GM12878 (cell line): ENCODE measurements around the gene CXCL1. TPM values are rescaled to one million over a fixed set of nuclear protein-coding genes. Genes with fewer than 3 reads are reported as not detected.

Experiments
- ATAC-seq: fragments of 200-7000 bp; cut with Tn5 transposase; 3 replicates; pipeline ENCODE4 v1.9.1; 2020; ENCODE audit warnings: mild to moderate bottlenecking, moderate library complexity
- BruUV-seq: library from RNA; stranded (reverse); fragments of 400-500 nt; replicated peaks from 2 replicates; lab custom pipeline; 2021; lab: Mats Ljungman, UMichigan
- CTCF ChIA-PET: fragments of 300-600 bp; sonication (Branson Sonifier 250); formaldehyde crosslinking; extraction: SDS; loops from one replicate; lab custom pipeline; 2021; ENCODE audit warnings: inconsistent platforms; lab: Yijun Ruan, JAX
- POLR2A ChIA-PET: fragments of 350-600 bp; formaldehyde crosslinking; extraction: SDS; loops from one replicate; lab custom pipeline; 2021; ENCODE audit warnings: inconsistent platforms; lab: Charles Lee
- RAD21 ChIA-PET: fragments of 300-600 bp; sonication (Branson Sonifier 250); formaldehyde crosslinking; loops from one replicate; lab custom pipeline; 2023; ENCODE audit warnings: antibody characterized with exemption; ENCODE audit not compliant: unreplicated experiment; lab: Charles Lee
- SMC1A ChIA-PET: fragments of 300-600 bp; sonication (Branson Sonifier 250); formaldehyde crosslinking; loops from one replicate; lab custom pipeline; 2023; ENCODE audit not compliant: unreplicated experiment, uncharacterized antibody; lab: Charles Lee
- DNase-seq: peaks from one replicate; pipeline ENCODE4 v3.0.0-alpha.2; 2011; ENCODE audit warnings: low read depth, low spot score
- FAIRE-seq: peaks from 3 replicates; lab custom pipeline; 2011; peaks lifted over from hg19 to GRCh38; lab: Jason Lieb, UNC
- H2AFZ ChIP-seq: 2 replicates; pipeline ENCODE4 v1.6.0; 2011; ENCODE audit warnings: low read depth, low read length, control low read depth; ENCODE audit not compliant: control insufficient read depth
- H3K27ac ChIP-seq: 2 replicates; pipeline ENCODE4 v1.5.1; 2011; ENCODE audit warnings: control low read depth; ENCODE audit not compliant: control insufficient read depth, insufficient read depth
- H3K27me3 ChIP-seq, 2 experiments: replicated peaks in 1 of 2; 2 replicates each; pipeline versions ENCODE4 v1.6.0 to v1.6.1; 2011; ENCODE audit warnings: low read length in 1 of 2; ENCODE audit not compliant: control insufficient read depth in 2 of 2, insufficient read depth in 2 of 2
- H3K36me3 ChIP-seq, 2 experiments: 2 replicates each; pipeline ENCODE4 v1.5.1; 2011; ENCODE audit warnings: low read length in 1 of 2; ENCODE audit not compliant: control insufficient read depth in 2 of 2, insufficient read depth in 2 of 2
- H3K4me1 ChIP-seq: 2 replicates; pipeline ENCODE4 v1.6.1; 2011; ENCODE audit warnings: mild to moderate bottlenecking, low read length, moderate library complexity, mixed read lengths; ENCODE audit not compliant: control insufficient read depth, insufficient read depth
- H3K4me2 ChIP-seq: 2 replicates; pipeline ENCODE4 v1.6.0; 2011; ENCODE audit warnings: control low read depth; ENCODE audit not compliant: control insufficient read depth, insufficient read depth
- H3K4me3 ChIP-seq: fragments of 200-600 bp; sonication (generic); 2 replicates; pipeline ENCODE4 v1.5.1; 2016
- H3K79me2 ChIP-seq: 2 replicates; pipeline ENCODE4 v1.6.0; 2011; ENCODE audit warnings: low read length; ENCODE audit not compliant: control insufficient read depth, insufficient read depth
- H3K9ac ChIP-seq: 2 replicates; pipeline ENCODE4 v1.8.0; 2011; ENCODE audit warnings: low read length, control low read depth, mixed read lengths; ENCODE audit not compliant: control insufficient read depth, insufficient read depth
- H3K9me3 ChIP-seq: replicated peaks from 3 replicates; pipeline ENCODE4 v1.5.1; 2011; ENCODE audit warnings: mild to moderate bottlenecking, low read length; ENCODE audit not compliant: control insufficient read depth, insufficient read depth
- H4K20me1 ChIP-seq: 2 replicates; pipeline ENCODE4 v1.6.0; 2011; ENCODE audit not compliant: control insufficient read depth, insufficient read depth
- CHD4 ChIP-seq: fragments of 200-600 bp; sonication (generic); IDR thresholded peaks from 2 replicates; pipeline ENCODE4 v1.6.1; 2016; ENCODE audit warnings: mild to moderate bottlenecking
- GATAD2B ChIP-seq: fragments of 450-650 bp; conservative IDR thresholded peaks from 2 replicates; pipeline ENCODE4 v1.6.1; 2017; ENCODE audit warnings: low read depth, mild to moderate bottlenecking, moderate library complexity
- MEF2B ChIP-seq: fragments of 450-650 bp; IDR thresholded peaks from 2 replicates; pipeline ENCODE4 v1.6.1; 2018; ENCODE audit warnings: mild to moderate bottlenecking, moderate library complexity; ENCODE audit not compliant: partially characterized antibody, poor library complexity, severe bottlenecking
- NFYA ChIP-seq: IDR thresholded peaks from 2 replicates; pipeline ENCODE4 v1.6.1; 2011; ENCODE audit warnings: low read depth, mild to moderate bottlenecking, low read length, improper control_type of control experiment, borderline replicate concordance
- NRF1 ChIP-seq: conservative IDR thresholded peaks from 2 replicates; pipeline ENCODE4 v1.6.1; 2011; ENCODE audit warnings: mild to moderate bottlenecking, low read depth, low read length, improper control_type of control experiment
- PML ChIP-seq: IDR thresholded peaks from 2 replicates; pipeline ENCODE4 v1.6.1; 2012; ENCODE audit warnings: low read length, inconsistent platforms
- RBBP5 ChIP-seq: fragments of 200-600 bp; sonication (generic); conservative IDR thresholded peaks from 2 replicates; pipeline ENCODE4 v1.6.1; 2016
- SREBF1 ChIP-seq: IDR thresholded peaks from 2 replicates; pipeline ENCODE4 v1.6.1; 2012; ENCODE audit warnings: mild to moderate bottlenecking, low read length
- STAT3 ChIP-seq: IDR thresholded peaks from 2 replicates; pipeline ENCODE4 v1.6.1; 2011; ENCODE audit warnings: low read depth, low read length, improper control_type of control experiment
- TCF12 ChIP-seq: IDR thresholded peaks from 2 replicates; pipeline ENCODE4 v1.6.1; 2011; ENCODE audit warnings: low read depth, mild to moderate bottlenecking, low read length
- in situ Hi-C: fragments of 300-500 bp; cut with MboI; formaldehyde crosslinking; loops from 9 replicates; pipeline ENCODE4 v1.14.3; 2018; ENCODE audit warnings: mixed read lengths
- intact Hi-C: fragments of 100-400 bp; cut with micrococcal nuclease; formaldehyde crosslinking; loops from one replicate; pipeline ENCODE4 v1.14.2; 2022; ENCODE audit not compliant: unreplicated experiment
- polyA plus RNA-seq, 11 experiments: library from polyadenylated mRNA; depleted of rRNA in 4 of 11; unstranded in 6 of 11; stranded (reverse) in 5 of 11; fragments of >200 nt; fragmentation: Nextera tagmentation in 4 of 11; fragmentation: Illumina TruSeq in 1 of 11; extraction: Ambion mirVana in 4 of 11; extraction: Trizol in 1 of 11; gene quantifications; 1 replicate in 1 of 11; 2 replicates in 10 of 11; pipeline versions ENCODE4 v1.2.1 to v1.2.3, GENCODE V29; 2011 to 2016; ENCODE audit warnings: inconsistent platforms in 2 of 11, missing spikeins in 2 of 11, low read depth in 1 of 11
- total RNA-seq, 4 experiments: library from RNA; depleted of rRNA in 3 of 4; stranded (reverse); fragments of >200 nt in 3 of 4; fragmentation: Illumina TruSeq in 1 of 4; extraction: Trizol in 1 of 4; gene quantifications; 2 replicates each; pipeline versions ENCODE4 v1.2.1 to v1.2.3, GENCODE V29; 2013 to 2021
- TF ChIP-seq, protein P1 (sequence below): fragments of 450-650 bp; IDR thresholded peaks from 2 replicates; pipeline ENCODE4 v1.6.1; 2017; ENCODE audit warnings: borderline replicate concordance
- TF ChIP-seq, protein P2 (sequence below): fragments of 450-650 bp; IDR thresholded peaks from 2 replicates; pipeline ENCODE4 v1.6.1; 2017; ENCODE audit warnings: mild to moderate bottlenecking, moderate library complexity

Gene CXCL1
- total and polyA plus RNA-seq, 10 of the 15 experiments (the other 5 are each of a cell fraction or from before 2014, with no cell fraction given) = not detected

DNA sequence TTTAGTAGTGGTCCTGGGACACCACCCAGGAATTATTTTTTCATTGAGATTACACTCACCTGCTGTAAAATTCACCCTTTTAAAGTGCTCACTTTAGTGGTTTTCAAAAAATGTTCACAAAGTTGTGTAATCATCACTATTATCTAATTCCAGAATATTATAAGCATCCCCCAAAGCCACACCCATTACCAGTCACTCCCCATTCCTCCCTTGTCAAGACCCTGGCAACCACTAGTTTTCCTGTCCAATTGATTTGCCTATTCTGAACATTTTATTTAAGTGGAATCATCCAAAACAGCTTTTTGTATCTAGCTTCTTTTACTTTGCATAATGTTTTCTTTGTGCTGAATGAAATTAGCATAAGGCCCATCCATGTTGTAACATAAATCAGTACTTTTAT, 45.4 kb upstream of the CXCL1 start:
- Histone ChIP-seq H3K27ac (no peak overlapping the region), H3K9me3 (no peaks in the 10 kb centered on the region), H3K36me3 (no peaks in the 10 kb centered on the region), H3K9ac (no peak overlapping the region), H4K20me1 (no peaks in the 10 kb centered on the region), H3K27me3 (no peaks in the 10 kb centered on the region), H3K4me3 (no peak overlapping the region), H3K4me2 (no peak overlapping the region), H3K79me2 (no peaks in the 10 kb centered on the region), H3K4me1 (no peaks in the 10 kb centered on the region), H2AFZ (no peak overlapping the region)
- ATAC-seq (no peak), DNase-seq (no peak), FAIRE-seq (no peak)
- POLR2A ChIA-PET = no interaction called here
- RAD21 ChIA-PET = no interaction called here
- intact Hi-C loops = no loop called here
- BruUV-seq = no TSS peak
- SMC1A ChIA-PET = interaction anchor here (1.3 kb wide), 1 partner anchor 135 kb away, joined by 3 read pairs; no protein-coding TSS in a partner anchor
- CTCF ChIA-PET = no interaction called here
- TF ChIP-seq GATAD2B (no peak), NFYA (no peak), SREBF1 (no peak), TCF12 (no peak), MEF2B (no peak), NRF1 (no peak), STAT3 (no peak), PML (no peak), CHD4 (no peak), RBBP5 (no peak)
- TF ChIP-seq, protein P1, sequence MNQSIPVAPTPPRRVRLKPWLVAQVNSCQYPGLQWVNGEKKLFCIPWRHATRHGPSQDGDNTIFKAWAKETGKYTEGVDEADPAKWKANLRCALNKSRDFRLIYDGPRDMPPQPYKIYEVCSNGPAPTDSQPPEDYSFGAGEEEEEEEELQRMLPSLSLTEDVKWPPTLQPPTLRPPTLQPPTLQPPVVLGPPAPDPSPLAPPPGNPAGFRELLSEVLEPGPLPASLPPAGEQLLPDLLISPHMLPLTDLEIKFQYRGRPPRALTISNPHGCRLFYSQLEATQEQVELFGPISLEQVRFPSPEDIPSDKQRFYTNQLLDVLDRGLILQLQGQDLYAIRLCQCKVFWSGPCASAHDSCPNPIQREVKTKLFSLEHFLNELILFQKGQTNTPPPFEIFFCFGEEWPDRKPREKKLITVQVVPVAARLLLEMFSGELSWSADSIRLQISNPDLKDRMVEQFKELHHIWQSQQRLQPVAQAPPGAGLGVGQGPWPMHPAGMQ = no peak
- TF ChIP-seq, protein P2, sequence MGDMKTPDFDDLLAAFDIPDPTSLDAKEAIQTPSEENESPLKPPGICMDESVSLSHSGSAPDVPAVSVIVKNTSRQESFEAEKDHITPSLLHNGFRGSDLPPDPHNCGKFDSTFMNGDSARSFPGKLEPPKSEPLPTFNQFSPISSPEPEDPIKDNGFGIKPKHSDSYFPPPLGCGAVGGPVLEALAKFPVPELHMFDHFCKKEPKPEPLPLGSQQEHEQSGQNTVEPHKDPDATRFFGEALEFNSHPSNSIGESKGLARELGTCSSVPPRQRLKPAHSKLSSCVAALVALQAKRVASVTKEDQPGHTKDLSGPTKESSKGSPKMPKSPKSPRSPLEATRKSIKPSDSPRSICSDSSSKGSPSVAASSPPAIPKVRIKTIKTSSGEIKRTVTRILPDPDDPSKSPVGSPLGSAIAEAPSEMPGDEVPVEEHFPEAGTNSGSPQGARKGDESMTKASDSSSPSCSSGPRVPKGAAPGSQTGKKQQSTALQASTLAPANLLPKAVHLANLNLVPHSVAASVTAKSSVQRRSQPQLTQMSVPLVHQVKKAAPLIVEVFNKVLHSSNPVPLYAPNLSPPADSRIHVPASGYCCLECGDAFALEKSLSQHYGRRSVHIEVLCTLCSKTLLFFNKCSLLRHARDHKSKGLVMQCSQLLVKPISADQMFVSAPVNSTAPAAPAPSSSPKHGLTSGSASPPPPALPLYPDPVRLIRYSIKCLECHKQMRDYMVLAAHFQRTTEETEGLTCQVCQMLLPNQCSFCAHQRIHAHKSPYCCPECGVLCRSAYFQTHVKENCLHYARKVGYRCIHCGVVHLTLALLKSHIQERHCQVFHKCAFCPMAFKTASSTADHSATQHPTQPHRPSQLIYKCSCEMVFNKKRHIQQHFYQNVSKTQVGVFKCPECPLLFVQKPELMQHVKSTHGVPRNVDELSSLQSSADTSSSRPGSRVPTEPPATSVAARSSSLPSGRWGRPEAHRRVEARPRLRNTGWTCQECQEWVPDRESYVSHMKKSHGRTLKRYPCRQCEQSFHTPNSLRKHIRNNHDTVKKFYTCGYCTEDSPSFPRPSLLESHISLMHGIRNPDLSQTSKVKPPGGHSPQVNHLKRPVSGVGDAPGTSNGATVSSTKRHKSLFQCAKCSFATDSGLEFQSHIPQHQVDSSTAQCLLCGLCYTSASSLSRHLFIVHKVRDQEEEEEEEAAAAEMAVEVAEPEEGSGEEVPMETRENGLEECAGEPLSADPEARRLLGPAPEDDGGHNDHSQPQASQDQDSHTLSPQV = no peak
- in situ Hi-C loops = no loop called here
